Right atrium auricular region (tissue), 2 donors: Measurements from ENCODE around the gene PKP2. TPM values are rescaled to one million over a fixed set of nuclear protein-coding genes. Genes with fewer than 3 reads are reported as not detected.
"Not testable (repeated sequence)": the region's sequence is repeated elsewhere in the genome, so short reads cannot be mapped to it uniquely, and the experiment has no call there.

Source experiments
- DNase-seq: peaks from one replicate; pipeline ENCODE4 v3.0.0-alpha.2; 2019; ENCODE audit warnings: low spot score
- H3K27ac ChIP-seq, 2 donors: fragments of 200-600 bp; sonication (generic); 1 replicate in 1 of 2; 2 replicates in 1 of 2; pipeline ENCODE4 v1.5.1; 2016 to 2019
- H3K27me3 ChIP-seq, 2 donors: fragments of 200-600 bp; sonication (generic); one replicate each; pipeline versions ENCODE4 v1.5.1 to v1.6.0; 2017 to 2019
- H3K36me3 ChIP-seq: fragments of 200-600 bp; sonication (generic); one replicate; pipeline ENCODE4 v1.5.1; 2016
- H3K4me1 ChIP-seq, 2 donors: fragments of 200-600 bp; sonication (generic); one replicate each; pipeline versions ENCODE4 v1.5.1 to v1.6.0; 2017 to 2019
- H3K4me3 ChIP-seq, 2 donors: fragments of 200-600 bp; sonication (generic); 1 replicate in 1 of 2; 2 replicates in 1 of 2; pipeline ENCODE4 v1.5.1; 2017 to 2019; ENCODE audit warnings: mild to moderate bottlenecking in 1 of 2, moderate library complexity in 1 of 2
- H3K9me3 ChIP-seq, 2 donors: fragments of 200-600 bp; sonication (generic); one replicate each; pipeline ENCODE4 v1.5.1; 2019
- total RNA-seq, 2 donors: library from RNA; depleted of rRNA; stranded (reverse); fragments of >200 nt; gene quantifications; one replicate each; pipeline ENCODE4 v1.1.0, GENCODE V29; 2016
- TF ChIP-seq, protein P1 (sequence below), 2 donors: fragments of 200-600 bp; sonication (generic); IDR thresholded peaks; one replicate each; pipeline ENCODE4 v1.5.1; 2019; ENCODE audit warnings: antibody characterized with exemption in 2 of 2

The PKP2 gene
- total RNA-seq, 2 donors from 2014 or later: 195 to 271 TPM

DNA sequence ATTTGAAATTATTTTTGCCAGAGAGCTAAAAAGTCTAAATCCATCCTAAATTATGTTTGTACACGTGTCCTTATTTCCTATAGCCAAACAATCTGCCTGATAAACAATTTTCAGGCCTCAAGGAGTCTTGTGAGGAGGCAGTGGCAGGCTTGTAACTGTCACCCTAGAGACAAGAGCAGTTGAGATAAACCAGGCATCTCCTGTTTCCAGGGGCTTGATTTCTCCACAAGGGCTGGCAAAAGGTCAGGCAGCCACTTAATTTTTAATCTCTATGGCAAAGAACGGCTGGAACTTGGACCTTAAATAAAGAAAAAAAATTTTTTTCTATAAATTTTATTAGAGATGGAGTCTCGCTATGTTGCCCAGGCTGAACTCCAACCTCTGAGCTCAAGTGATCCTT, 15.5 kb downstream of the PKP2 start:
- TF ChIP-seq, protein P1, sequence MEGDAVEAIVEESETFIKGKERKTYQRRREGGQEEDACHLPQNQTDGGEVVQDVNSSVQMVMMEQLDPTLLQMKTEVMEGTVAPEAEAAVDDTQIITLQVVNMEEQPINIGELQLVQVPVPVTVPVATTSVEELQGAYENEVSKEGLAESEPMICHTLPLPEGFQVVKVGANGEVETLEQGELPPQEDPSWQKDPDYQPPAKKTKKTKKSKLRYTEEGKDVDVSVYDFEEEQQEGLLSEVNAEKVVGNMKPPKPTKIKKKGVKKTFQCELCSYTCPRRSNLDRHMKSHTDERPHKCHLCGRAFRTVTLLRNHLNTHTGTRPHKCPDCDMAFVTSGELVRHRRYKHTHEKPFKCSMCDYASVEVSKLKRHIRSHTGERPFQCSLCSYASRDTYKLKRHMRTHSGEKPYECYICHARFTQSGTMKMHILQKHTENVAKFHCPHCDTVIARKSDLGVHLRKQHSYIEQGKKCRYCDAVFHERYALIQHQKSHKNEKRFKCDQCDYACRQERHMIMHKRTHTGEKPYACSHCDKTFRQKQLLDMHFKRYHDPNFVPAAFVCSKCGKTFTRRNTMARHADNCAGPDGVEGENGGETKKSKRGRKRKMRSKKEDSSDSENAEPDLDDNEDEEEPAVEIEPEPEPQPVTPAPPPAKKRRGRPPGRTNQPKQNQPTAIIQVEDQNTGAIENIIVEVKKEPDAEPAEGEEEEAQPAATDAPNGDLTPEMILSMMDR (IDR thresholded peaks at IDR 0.05): no peak
- DNase-seq: no peak
- H3K4me1 ChIP-seq: peaks cover 0 to 62% of the 10 kb centered on the region in 2 donors

DNA sequence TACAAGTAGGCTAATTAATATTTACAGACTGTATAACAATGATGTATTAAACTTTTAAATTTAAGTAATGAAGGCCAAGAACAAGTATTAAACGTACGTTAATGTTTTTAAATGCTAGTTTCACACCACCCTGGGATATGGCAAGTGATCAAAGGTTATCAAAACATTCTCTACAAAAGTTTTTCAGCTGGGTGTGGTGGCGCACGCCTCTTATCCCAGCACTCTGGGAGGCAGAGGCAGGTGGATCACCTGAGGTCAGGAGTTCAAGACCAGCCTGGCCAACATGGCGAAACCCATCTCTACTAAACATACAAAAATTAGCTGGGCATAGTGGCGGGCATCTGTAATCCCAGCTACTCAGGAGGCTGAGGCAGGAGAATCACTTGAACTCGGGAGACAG, 17.5 kb downstream of the PKP2 start:
- peak overlapping the region; percentile 77 to 86 for H3K27ac ChIP-seq
- H3K36me3 ChIP-seq: not testable (repeated sequence)
- H3K4me1 ChIP-seq: peaks cover 0 to 67% of the 10 kb centered on the region in 2 donors

More for the DNA sequence above, 15.5 kb downstream of the PKP2 start:
- Histone ChIP-seq H3K27me3 (no peaks in the 10 kb centered on the region), H3K36me3 (peaks cover 4% of the 10 kb centered on the region), H3K4me3 (no peak overlapping the region), H3K27ac (peak overlapping the region; percentile 77 to 86), H3K9me3 (no peaks in the 10 kb centered on the region)

DNA sequence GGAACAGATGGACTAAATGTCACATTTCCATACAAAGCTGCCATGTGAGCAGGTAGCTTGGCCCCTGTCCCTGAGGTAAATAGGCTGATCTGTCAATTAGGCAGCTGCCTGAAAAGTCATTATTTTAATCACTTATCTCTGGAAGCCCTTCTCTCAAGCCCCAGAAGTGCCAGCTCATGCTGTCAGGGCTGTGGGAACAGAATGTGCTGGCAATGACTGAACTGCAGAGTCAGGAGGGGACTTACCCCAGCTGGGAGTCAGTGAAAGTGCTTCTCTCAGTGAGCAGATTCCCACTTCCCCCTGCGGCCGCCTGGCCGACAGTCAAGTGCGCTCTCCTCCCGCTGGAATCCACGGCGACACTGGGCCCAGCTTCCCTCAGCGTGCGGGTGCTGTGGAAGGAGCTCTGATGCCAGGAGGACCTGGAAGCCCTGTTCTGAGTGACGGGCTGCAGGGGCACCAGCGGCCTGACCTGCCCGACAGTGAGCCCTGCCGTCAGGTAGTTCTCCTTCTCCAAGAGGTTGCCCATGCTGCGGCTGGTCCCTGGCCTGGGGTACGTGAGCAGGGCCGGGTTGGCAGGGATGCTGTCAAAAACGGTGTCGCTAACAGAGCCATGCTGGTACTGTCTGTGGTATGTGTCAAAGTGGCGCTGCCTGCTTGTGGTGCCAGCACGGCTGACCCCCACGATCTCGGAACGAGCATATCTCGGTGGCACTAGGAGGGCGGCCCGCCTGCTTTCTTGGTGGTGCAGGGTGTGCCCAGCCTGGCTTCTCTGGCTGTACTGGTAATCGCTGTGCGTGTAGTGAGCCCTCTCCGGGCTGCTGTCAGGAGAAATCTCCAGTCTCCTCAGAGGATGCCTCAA, 18.7 kb downstream of the PKP2 start:
- no peaks in the 10 kb centered on the region for H3K9me3 ChIP-seq
- peaks cover 12% of the 10 kb centered on the region for H3K36me3 ChIP-seq
- H3K27ac ChIP-seq: peak overlapping the region; percentile 77 to 86
- DNase-seq: peak; percentile 82
- no peaks in the 10 kb centered on the region for H3K27me3 ChIP-seq
- H3K4me1 ChIP-seq: peaks cover 0 to 70% of the 10 kb centered on the region in 2 donors
- H3K4me3 ChIP-seq: peak overlapping the region; percentile 22 to 23
- TF ChIP-seq, protein P1 (IDR thresholded peaks at IDR 0.05): no peak

More for the DNA sequence above, 17.5 kb downstream of the PKP2 start:
- DNase-seq, H3K4me3 ChIP-seq, H3K9me3 ChIP-seq, H3K27me3 ChIP-seq: not testable (repeated sequence)

DNA sequence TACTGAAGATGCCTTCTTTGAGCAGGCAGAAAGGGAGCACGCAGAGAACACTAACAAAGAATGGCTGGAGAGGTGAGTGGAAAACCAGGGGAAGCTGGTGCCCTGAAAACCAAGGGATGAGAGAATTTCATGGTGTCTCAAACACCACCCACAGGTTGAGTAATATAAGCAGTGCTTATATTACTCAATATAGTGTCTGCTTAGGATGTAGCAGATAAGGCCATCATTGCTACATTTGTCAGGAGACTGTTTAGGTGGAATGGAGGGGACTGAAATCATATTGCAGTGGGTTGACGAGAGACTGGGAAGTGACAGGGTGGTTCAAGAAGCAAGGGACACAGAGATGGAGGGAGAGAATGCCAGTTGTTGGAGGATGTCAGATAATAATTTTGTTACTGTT, 20.6 kb downstream of the PKP2 start:
- H3K4me3 ChIP-seq: no peak overlapping the region
- H3K4me1 ChIP-seq: peaks cover 0 to 59% of the 10 kb centered on the region in 2 donors
- DNase-seq: no peak
- H3K27me3 ChIP-seq: no peaks in the 10 kb centered on the region
- TF ChIP-seq, protein P1 (IDR thresholded peaks at IDR 0.05): no peak
- H3K9me3 ChIP-seq: no peaks in the 10 kb centered on the region
- peak overlapping the region; percentile 77 to 86 for H3K27ac ChIP-seq
- H3K36me3 ChIP-seq: peaks cover 30% of the 10 kb centered on the region

DNA sequence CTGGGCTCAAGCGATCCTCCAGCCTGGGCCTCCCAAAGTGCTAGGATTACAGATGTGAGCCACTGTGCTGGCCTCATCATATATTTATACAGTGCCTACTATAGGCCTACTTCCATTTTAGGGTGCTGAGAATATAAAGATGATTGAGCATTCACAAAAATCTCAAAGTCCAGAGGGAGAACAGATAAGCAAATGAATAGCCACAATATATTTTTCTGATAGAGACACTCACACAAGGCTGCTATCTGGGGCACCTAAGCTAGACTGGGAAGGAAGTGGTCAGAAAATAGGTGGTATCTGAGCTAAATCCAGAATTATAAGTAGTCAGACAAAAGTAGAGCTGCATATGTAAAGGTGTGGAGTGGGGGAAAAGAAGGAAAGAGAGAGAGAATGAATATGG, 21.6 kb downstream of the PKP2 start:
- Histone ChIP-seq H3K4me3 (no peak overlapping the region), H3K4me1 (peaks cover 0 to 57% of the 10 kb centered on the region in 2 donors), H3K36me3 (peaks cover 31% of the 10 kb centered on the region), H3K27me3 (no peaks in the 10 kb centered on the region), H3K27ac (peak overlapping the region; percentile 77 to 86), H3K9me3 (no peaks in the 10 kb centered on the region)
- no peak for DNase-seq
- TF ChIP-seq, protein P1 (IDR thresholded peaks at IDR 0.05): no peak

DNA sequence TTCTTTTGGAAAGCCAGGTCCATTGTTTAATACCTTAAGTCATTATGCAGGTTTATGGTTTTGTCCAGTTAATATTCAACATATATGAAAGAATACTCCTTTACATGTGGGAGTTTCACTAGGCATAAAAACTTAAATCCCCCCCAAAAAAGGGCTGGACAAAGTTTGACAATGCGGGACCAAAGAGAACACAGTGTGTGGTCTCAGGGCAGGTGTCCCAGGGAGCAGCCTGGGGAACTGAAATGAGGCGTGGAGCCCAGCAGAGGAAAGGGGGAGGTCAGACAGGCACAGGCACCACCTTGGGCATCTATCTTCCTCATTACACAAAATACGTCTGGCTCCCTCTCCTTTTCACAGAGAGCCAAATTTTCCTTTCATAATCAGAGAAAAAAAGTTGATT, 22.5 kb downstream of the PKP2 start:
- Histone ChIP-seq H3K4me3 (no peak overlapping the region), H3K27me3 (no peaks in the 10 kb centered on the region), H3K9me3 (no peaks in the 10 kb centered on the region), H3K36me3 (peaks cover 32% of the 10 kb centered on the region), H3K4me1 (peaks cover 0 to 49% of the 10 kb centered on the region in 2 donors), H3K27ac (peak overlapping the region; percentile 77 to 86)
- TF ChIP-seq, protein P1 (IDR thresholded peaks at IDR 0.05): no peak
- no peak for DNase-seq

DNA sequence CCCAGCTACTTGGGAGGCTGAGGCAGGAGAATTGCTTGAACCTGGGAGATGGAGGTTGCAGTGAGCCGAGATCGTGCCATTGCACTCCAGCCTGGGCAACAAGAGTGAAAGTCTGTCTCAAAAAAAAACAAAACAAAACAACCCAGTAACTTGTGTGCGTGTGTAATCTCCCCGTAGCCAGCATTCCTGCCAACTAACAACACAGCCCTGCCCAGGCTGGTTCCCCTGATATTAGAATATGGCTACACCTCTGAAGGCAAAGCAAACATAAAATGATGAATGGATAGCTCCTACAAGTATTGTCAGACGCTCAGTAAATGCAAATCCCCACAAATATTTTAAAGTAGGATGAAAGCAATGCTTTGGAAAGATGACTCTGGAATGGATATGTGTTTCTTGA, 24.2 kb downstream of the PKP2 start:
- Histone ChIP-seq H3K27ac (peak overlapping the region in 1 of 2 donors; percentile 20), H3K36me3 (peaks cover 49% of the 10 kb centered on the region), H3K4me1 (peaks cover 0 to 37% of the 10 kb centered on the region in 2 donors)
- DNase-seq, H3K4me3 ChIP-seq, H3K9me3 ChIP-seq, H3K27me3 ChIP-seq: not testable (repeated sequence)
